HCT116 (cell line): Measurements from ENCODE around the gene MYO16. TPM values are rescaled to one million over a fixed set of nuclear protein-coding genes. Genes with fewer than 3 reads are reported as not detected.

Source experiments
- ATAC-seq: fragments of 200-7000 bp; cut with Tn5 transposase; 2 replicates; pipeline ENCODE4 v1.9.1; 2020; ENCODE audit warnings: mild to moderate bottlenecking, moderate library complexity
- BruUV-seq: library from RNA; stranded (reverse); fragments of 400-500 nt; replicated peaks from 2 replicates; lab custom pipeline; 2021; lab: Mats Ljungman, UMichigan
- CTCF ChIA-PET: fragments of 300-600 bp; sonication (Branson Sonifier 250); formaldehyde crosslinking; loops from one replicate; lab custom pipeline; 2021; ENCODE audit warnings: antibody characterized with exemption; lab: Charles Lee
- POLR2A ChIA-PET: fragments of 300-600, 350-600 bp; sonication (Branson Sonifier 250); formaldehyde crosslinking; loops from one replicate; lab custom pipeline; 2021; ENCODE audit warnings: antibody characterized with exemption; lab: Charles Lee
- RAD21 ChIA-PET, 2 experiments: fragments of 300-600 bp; sonication (Branson Sonifier 250); formaldehyde crosslinking; loops; one replicate each; lab custom pipeline; 2023; ENCODE audit warnings: low total read pairs in 2 of 2; ENCODE audit not compliant: uncharacterized antibody in 2 of 2, unreplicated experiment in 2 of 2, low non-redundant PET in 1 of 2; lab: Charles Lee
- DNase-seq: peaks from one replicate; pipeline ENCODE4 v3.0.0-alpha.2; 2010; ENCODE audit warnings: low read depth, low spot score
- H2AFZ ChIP-seq: fragments of 200-600 bp; shearing (Covaris generic), sonication (generic); 2 replicates; pipeline ENCODE4 v1.6.1; 2017; ENCODE audit warnings: low read depth, mixed run types, mixed read lengths, antibody characterized with exemption, low read length; ENCODE audit not compliant: poor library complexity, severe bottlenecking
- H3K27ac ChIP-seq: 2 replicates; pipeline ENCODE4 v1.5.1; 2012; ENCODE audit warnings: low read depth, low read length
- H3K27me3 ChIP-seq: fragments of 200-600 bp; sonication (generic); 2 replicates; pipeline ENCODE4 v1.6.1; 2016; ENCODE audit warnings: mixed run types, low read length, mixed read lengths; ENCODE audit not compliant: insufficient read depth
- H3K36me3 ChIP-seq, 2 experiments: fragments of 200-500 bp in 1 of 2; fragments of 200-600 bp in 1 of 2; sonication (Bioruptor generic) in 1 of 2; sonication (generic) in 1 of 2; 2 replicates each; pipeline versions ENCODE4 v1.5.1 to v1.6.1; 2014 to 2016; ENCODE audit warnings: low read length in 2 of 2, inconsistent platforms in 1 of 2, mixed read lengths in 1 of 2, mixed run types in 1 of 2; ENCODE audit not compliant: insufficient read depth in 2 of 2, control insufficient read depth in 1 of 2
- H3K4me1 ChIP-seq, 2 experiments: fragments of 200-600 bp in 1 of 2; sonication (generic) in 1 of 2; 2 replicates each; pipeline versions ENCODE4 v1.5.1 to v1.6.1; 2012 to 2017; ENCODE audit warnings: low read length in 2 of 2, inconsistent platforms in 1 of 2, mild to moderate bottlenecking in 1 of 2, mixed read lengths in 1 of 2, mixed run types in 1 of 2, moderate library complexity in 1 of 2; ENCODE audit not compliant: insufficient read depth in 2 of 2, control insufficient read depth in 1 of 2
- H3K4me2 ChIP-seq: fragments of 200-600 bp; sonication (generic); 2 replicates; pipeline ENCODE4 v1.6.1; 2017; ENCODE audit warnings: mixed run types, low read length, mixed read lengths
- H3K4me3 ChIP-seq, 2 experiments: fragments of 200-600 bp in 1 of 2; sonication (generic) in 1 of 2; replicated peaks in 1 of 2; 2 replicates each; pipeline ENCODE4 v1.5.1; 2011 to 2016; ENCODE audit warnings: low read length in 2 of 2, control low read depth in 1 of 2, low read depth in 1 of 2, mild to moderate bottlenecking in 1 of 2, mixed read lengths in 1 of 2, mixed run types in 1 of 2
- H3K79me2 ChIP-seq: fragments of 200-600 bp; sonication (generic); 2 replicates; pipeline ENCODE4 v1.6.1; 2017; ENCODE audit warnings: mild to moderate bottlenecking, mixed run types, low read length, moderate library complexity, mixed read lengths; ENCODE audit not compliant: insufficient read depth
- H3K9ac ChIP-seq: fragments of 200-600 bp; sonication (generic); 2 replicates; pipeline ENCODE4 v1.6.1; 2016; ENCODE audit warnings: low read length, mixed read lengths
- H3K9me2 ChIP-seq: fragments of 200-600 bp; sonication (generic), shearing (Covaris generic); 2 replicates; pipeline ENCODE4 v1.6.1; 2017; ENCODE audit warnings: mixed run types, mild to moderate bottlenecking, moderate library complexity; ENCODE audit not compliant: insufficient read depth
- H3K9me3 ChIP-seq, 2 experiments: fragments of 200-500 bp in 1 of 2; fragments of 200-600 bp in 1 of 2; sonication (Bioruptor generic) in 1 of 2; sonication (generic) in 1 of 2; 2 replicates each; pipeline ENCODE4 v1.6.1; 2014 to 2017; ENCODE audit warnings: low read length in 2 of 2, mixed read lengths in 2 of 2, inconsistent platforms in 1 of 2, low read depth in 1 of 2, mild to moderate bottlenecking in 1 of 2, mixed run types in 1 of 2, moderate library complexity in 1 of 2; ENCODE audit not compliant: control insufficient read depth in 1 of 2, insufficient read depth in 1 of 2
- H4K20me1 ChIP-seq: fragments of 200-600 bp; sonication (generic), shearing (Covaris generic); 2 replicates; pipeline ENCODE4 v1.6.1; 2017; ENCODE audit warnings: mixed run types, mild to moderate bottlenecking, moderate library complexity; ENCODE audit not compliant: insufficient read depth
- CBX3 ChIP-seq: IDR thresholded peaks from 2 replicates; pipeline ENCODE4 v1.6.1; 2012; ENCODE audit warnings: low read depth
- CEBPB ChIP-seq: IDR thresholded peaks from 2 replicates; pipeline ENCODE4 v1.6.1; 2012; ENCODE audit warnings: low read depth
- CTCF ChIP-seq, 3 experiments: fragments of 200-600 bp in 1 of 3; sonication (generic) in 1 of 3; IDR thresholded peaks in 2 of 3; conservative IDR thresholded peaks in 1 of 3; 2 replicates each; pipeline ENCODE4 v1.5.1; 2012 to 2017; ENCODE audit warnings: low read depth in 2 of 3, low read length in 2 of 3, antibody characterized with exemption in 1 of 3, borderline replicate concordance in 1 of 3, control low read depth in 1 of 3, mild to moderate bottlenecking in 1 of 3, mixed read lengths in 1 of 3, mixed run types in 1 of 3, moderate library complexity in 1 of 3; ENCODE audit not compliant: insufficient read depth in 1 of 3
- EGR1 ChIP-seq: IDR thresholded peaks from 2 replicates; pipeline ENCODE4 v1.6.1; 2012; ENCODE audit warnings: low read depth
- EZH2 ChIP-seq: fragments of 200-600 bp; sonication (generic); IDR thresholded peaks from 2 replicates; pipeline ENCODE4 v1.6.1; 2017; ENCODE audit warnings: antibody characterized with exemption, mixed run types
- EZH2phosphoT487 ChIP-seq: fragments of 200-600 bp; IDR thresholded peaks from 2 replicates; pipeline ENCODE4 v1.6.1; 2018; ENCODE audit warnings: antibody characterized with exemption, borderline replicate concordance
- FOSL1 ChIP-seq: IDR thresholded peaks from 2 replicates; pipeline ENCODE4 v1.6.1; 2012; ENCODE audit warnings: low read depth
- MAX ChIP-seq: IDR thresholded peaks from 2 replicates; pipeline ENCODE4 v1.6.1; 2012
- RAD21 ChIP-seq: IDR thresholded peaks from 2 replicates; pipeline ENCODE4 v1.6.1; 2012; ENCODE audit warnings: low read depth, mild to moderate bottlenecking
- REST ChIP-seq: IDR thresholded peaks from 2 replicates; pipeline ENCODE4 v1.6.1; 2012; ENCODE audit warnings: low read depth
- SIN3A ChIP-seq: IDR thresholded peaks from 2 replicates; pipeline ENCODE4 v1.6.1; 2012; ENCODE audit warnings: low read depth
- TCF7L2 ChIP-seq: IDR thresholded peaks from 2 replicates; pipeline ENCODE4 v1.7.0; 2011; ENCODE audit warnings: borderline replicate concordance, inconsistent platforms; ENCODE audit not compliant: insufficient read depth, insufficient read length; ENCODE audit errors: extremely low read depth
- ZFX ChIP-seq: fragments of 450-650 bp; IDR thresholded peaks from 2 replicates; pipeline ENCODE4 v1.6.1; 2017
- intact Hi-C: fragments of 100-400 bp; cut with micrococcal nuclease; formaldehyde crosslinking; loops from 2 replicates; pipeline ENCODE4 v1.10.0; 2022
- total RNA-seq: library from RNA; stranded (reverse); gene quantifications from one replicate; pipeline ENCODE4 v1.2.1, GENCODE V29; 2021; ENCODE audit not compliant: unreplicated experiment

The MYO16 gene
- total RNA-seq, 1 experiment from 2014 or later = 0.07 TPM

GRCh38 chr13:109118521-109118920, 489.1 kb downstream of the MYO16 start:
- H3K9ac ChIP-seq = no peak overlapping the region
- no peaks in the 10 kb centered on the region for H3K27me3 ChIP-seq
- RAD21 ChIA-PET = no interaction called here
- no peaks in the 10 kb centered on the region for H3K9me2 ChIP-seq
- no peak overlapping the region for H3K4me3 ChIP-seq
- DNase-seq = no peak
- intact Hi-C loops = loop anchor here (10.0 kb wide), 1 partner anchor 64 kb away; no protein-coding TSS in a partner anchor
- POLR2A ChIA-PET = no interaction called here
- H4K20me1 ChIP-seq = no peaks in the 10 kb centered on the region
- H2AFZ ChIP-seq = no peak overlapping the region
- no peak overlapping the region for H3K4me2 ChIP-seq
- BruUV-seq = no TSS peak
- no peaks in the 10 kb centered on the region for H3K79me2 ChIP-seq
- no peaks in the 10 kb centered on the region for H3K4me1 ChIP-seq
- no peak overlapping the region for H3K27ac ChIP-seq
- no peaks in the 10 kb centered on the region for H3K9me3 ChIP-seq
- TF ChIP-seq REST = no peak
- no peak for TF ChIP-seq EZH2phosphoT487
- TF ChIP-seq TCF7L2 = no peak
- no peak for TF ChIP-seq MAX
- TF ChIP-seq CBX3 = no peak
- no peak for TF ChIP-seq EGR1
- no peak for TF ChIP-seq CEBPB
- TF ChIP-seq SIN3A = no peak
- TF ChIP-seq FOSL1 = no peak
- no peak for TF ChIP-seq EZH2
- no peak for TF ChIP-seq CTCF (IDR thresholded peaks at IDR 0.05 in 2 of 3, conservative IDR thresholded peaks at IDR 0.05 in 1 of 3; ENCODE audit: borderline replicate concordance in 1 of 3, insufficient read depth in 1 of 3, low read depth in 2 of 3, low read length in 2 of 3)
- TF ChIP-seq RAD21 = no peak
- TF ChIP-seq ZFX = no peak
- CTCF ChIA-PET = no interaction called here
- ATAC-seq = no peak
- no peaks in the 10 kb centered on the region for H3K36me3 ChIP-seq
